ENCODE data around the gene SNCA.
A peak's percentile ranks its signal among the peaks of the same experiment; 100 is the strongest.

Gene SNCA

DNA sequence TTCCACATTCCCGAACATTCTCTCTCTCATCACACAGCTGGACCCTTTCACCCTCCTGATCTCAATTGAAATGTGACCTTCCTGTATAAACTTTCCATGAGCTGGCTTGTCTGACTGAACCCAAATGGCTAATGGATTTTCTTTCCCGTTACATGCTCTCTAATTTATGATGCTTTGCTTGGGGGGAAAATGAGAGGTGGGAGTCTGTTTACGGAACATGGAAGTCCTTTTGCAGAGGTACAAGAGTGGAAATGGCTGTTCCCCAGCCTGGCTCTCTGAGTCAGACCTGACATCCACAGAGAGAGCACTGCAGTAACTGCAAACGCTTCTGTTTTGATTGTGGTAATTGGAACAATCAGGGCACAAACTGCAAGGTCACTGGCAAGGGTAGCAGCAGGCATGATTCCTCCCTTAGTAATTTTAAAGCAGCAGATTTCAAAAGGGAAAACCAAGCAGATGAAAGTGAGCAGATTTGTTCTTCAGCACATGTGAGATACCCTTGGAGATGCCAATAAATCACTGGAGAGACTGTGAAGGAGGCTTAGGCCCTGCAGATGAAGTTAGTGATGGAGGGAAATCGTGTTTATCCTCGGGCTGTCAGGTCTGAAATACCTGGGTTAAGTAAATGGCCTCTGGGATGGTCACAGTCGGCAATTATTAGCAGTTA lies 83.9 kb downstream of the SNCA start:
- DNase-seq: peak; percentile 89

DNA sequence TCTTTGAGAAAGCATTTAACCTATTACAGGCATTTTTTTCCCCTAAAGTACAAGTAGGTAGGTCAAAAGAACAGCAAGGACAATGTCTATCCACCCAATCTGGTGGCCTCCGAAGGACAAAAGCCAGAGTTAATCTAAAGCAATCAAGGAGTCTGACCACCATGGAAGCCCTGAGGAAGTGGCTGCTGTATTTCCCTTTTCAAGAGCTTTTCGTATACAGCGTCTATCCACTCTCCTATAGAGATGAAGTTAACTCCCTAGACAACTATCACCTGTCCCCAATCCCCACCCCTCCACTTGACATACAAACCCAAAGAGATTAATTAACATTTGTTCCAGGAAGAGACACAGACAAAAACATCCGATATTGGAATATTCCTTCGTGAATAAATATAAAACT lies 85.5 kb downstream of the SNCA start:
- no peak for DNase-seq

DNA sequence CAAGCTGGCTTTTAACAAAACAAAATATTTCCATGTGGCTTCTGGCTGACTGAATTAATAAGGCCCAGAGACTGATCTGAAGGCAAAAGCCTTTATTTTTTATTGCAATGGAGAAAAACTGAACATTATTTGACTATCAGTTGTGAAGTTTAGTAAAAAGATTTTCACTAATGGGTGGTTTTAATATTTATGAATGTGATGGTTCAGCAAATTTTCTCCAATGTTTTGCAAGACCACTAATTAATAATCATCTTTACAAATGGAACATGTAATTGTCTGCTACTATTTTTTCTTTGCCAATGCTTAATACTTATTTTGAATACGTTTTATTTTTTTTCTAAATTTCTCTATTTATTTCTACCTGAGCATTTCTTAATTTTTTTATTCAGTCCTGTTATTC lies 90.6 kb downstream of the SNCA start:
- no peak for DNase-seq

DNA sequence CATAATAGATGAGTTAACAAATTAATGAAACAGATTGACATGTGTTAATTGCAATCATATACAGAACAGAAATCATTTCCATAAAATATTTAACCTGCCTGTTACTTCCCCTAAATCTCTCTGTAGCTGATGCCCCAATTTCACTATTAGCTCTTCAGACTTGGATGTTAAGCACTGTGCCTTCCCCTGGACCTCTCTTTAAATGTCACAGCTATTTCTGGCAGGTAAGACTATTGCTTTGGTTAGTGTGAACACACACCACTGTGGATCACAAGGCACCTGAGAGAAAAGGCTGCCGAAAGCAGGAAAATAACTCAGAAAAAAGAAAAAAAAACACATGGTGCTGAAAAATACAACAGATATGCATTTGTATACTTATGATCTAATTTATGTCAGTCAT lies 91.3 kb downstream of the SNCA start:
- DNase-seq: no peak

DNA sequence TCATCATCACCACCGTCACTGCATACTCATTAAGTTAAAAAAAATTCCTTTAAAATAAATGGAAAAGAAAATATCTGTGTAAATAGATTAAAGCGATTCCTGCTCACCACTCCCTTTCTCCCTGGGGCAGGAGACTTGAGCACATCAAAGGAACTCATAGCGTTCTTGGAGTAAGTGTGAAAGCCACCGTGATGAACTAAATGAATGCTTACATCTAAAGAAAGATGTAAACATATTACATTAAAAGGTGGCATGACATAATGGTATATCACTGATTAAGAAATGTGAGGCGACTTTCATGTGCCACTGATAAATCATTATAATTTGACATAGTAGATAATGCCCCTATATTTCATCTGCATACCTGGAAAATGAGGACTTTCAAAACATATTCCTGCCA lies 92.0 kb downstream of the SNCA start:
- DNase-seq: no peak

DNA sequence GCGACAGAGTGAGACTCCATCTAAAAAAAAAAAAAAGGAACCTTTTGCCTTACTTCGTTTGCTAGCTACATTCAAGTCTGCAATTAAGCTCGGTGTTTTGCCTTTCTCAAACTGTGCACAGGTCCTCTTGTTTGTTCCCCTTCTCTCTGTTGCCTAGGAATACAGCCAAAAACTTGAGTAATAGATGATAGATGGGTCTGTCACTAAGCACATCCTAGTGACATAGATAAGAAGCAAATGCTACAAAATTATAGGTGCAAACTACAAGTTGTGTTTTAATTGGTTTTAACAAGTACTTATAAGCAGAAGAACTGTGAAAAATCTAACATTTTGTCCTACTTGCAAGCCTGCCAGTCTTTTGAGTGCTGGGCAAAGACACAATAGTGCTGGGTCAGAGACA lies 95.2 kb downstream of the SNCA start:
- no peak for DNase-seq

DNA sequence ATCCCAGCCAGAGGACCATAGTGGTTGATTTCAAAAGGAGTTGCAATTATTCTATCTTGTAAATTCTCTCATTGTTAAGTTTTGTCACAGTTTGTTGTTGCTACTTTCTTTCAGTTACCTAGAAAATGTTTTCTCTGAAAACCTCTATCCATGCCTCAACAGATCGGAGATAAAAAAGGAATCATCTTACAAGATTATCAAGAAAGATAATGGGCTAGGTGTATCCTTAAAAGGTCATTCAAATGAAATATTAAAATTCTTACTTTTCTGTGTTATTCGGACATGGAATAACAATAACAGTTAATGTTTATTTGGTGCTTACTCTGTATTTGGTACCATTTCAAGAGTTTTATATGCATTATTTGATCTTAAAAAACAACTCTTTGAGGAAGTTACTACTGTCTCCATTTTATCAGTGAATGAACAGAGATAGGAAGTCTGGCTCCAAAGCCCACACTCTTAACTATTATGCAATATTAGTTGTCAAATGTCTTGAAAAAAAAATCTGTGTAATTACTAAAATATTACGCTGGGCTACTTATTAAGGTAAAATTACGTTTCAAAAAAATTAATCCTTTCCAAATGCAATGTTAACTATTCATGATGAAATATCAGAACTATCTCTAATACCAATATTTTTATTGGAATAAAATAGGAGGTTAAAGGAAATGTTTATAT lies 97.5 kb downstream of the SNCA start:
- no peak for DNase-seq

DNA sequence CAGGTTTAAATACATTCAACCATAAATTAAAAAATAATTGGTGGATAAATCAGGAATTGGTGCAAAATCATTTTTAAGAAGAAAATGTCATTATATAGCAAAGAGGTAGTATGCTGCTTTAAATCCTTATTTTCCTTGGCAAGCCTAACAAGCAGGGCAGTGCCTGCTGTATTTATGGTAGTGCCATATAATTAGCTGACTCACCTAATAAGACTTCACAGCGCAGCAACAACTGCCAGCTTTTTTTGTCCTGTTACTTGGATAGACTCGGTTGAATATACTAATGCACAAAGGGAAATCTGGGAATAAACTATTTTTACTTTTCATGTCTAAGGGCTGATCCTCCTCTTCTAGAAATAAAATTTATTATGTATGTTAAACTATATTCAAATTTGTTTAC lies 99.1 kb downstream of the SNCA start:
- DNase-seq: peak; percentile 48

DNA sequence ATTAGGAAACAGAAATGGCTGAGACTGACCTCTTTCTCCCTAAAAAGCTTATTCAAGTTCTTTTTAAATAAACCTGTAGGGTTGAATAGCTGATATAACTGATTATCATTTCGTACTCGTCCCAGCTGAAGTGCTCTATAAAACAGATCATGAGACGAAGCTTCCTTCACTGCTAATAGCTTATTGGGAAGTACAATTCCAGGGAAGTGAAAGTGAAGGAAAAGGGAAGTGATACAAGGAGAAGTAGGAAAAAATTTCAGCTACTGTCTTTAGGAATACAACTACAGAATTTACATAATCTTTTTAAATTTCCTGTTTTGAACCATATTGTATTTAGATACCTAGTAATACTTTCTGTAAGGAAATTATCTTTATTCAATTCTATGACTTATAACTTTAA lies 103.0 kb downstream of the SNCA start:
- DNase-seq: no peak

DNA sequence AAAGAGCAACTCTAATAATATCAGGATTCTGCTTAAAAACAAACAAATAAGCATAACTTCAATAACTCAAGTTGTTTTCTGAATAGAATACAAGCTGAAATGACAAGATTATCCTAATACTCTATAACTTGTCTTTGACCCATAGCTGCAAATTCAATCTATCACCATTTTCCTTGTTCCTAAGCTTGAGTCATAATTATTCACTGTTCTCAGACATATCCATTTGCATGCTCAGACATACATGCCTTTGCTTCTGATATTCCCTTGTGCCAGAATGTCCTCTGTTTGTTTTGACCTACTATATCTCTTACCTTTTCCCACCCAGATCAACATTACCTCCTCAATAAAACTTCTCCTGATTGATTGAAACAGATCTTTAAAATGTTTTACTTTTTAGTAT lies 109.7 kb downstream of the SNCA start:
- DNase-seq: no peak

DNA sequence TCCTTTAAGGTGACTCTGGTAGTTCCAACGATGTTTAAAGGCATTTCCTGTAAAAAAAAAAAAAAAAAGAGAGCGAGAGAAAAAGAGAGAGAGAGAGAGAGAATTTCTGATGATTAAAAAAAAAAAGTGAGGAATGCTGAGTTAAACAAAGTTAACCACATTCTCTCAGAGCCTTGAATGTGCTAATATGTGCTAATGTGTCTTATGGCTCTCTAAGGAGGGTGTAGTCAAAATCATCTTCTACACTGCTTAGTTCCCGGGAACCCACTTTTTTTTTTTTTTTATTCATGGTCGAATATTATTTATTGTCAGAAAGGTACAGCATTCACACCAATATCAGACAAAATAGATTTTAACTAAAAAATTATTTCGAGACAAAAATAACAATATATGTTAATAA lies 111.7 kb downstream of the SNCA start:
- no peak for DNase-seq

DNA sequence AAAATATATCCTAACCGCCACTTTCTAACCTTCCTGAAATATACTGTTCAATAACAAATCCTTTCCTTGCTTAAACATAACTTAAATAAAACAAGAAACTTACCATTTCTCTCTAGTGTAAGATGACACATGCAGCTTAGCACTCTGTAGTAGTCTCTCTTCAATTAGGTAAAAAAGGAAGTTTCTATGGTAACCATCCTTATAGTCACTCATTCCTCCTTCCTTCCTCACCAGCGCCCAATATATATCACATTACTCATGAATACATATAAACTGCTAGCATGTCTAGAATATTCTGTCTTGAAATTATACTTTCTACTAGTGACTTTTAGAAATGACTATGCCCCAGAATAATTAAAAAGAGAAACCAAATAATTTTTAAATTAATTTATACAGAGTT lies 112.2 kb downstream of the SNCA start:
- DNase-seq: no peak

DNA sequence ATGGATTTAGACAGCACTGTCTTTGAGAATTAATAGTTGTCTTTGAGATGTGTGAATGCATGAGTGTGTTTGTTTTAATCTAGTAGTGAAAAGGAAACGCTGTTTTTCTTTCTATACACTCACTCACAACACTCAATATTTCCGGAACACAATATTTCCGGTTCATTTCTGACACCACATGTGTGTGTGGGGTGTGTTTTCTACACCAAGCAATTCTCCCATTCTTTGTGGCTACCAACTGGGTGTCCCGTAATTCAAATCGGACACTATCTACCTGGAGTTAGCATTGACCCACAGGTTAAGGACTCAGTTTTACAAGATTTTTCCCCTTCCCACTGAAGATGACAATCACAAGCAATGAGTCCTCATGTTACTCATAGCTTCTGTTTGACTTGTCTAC lies 113.9 kb downstream of the SNCA start:
- DNase-seq: no peak

DNA sequence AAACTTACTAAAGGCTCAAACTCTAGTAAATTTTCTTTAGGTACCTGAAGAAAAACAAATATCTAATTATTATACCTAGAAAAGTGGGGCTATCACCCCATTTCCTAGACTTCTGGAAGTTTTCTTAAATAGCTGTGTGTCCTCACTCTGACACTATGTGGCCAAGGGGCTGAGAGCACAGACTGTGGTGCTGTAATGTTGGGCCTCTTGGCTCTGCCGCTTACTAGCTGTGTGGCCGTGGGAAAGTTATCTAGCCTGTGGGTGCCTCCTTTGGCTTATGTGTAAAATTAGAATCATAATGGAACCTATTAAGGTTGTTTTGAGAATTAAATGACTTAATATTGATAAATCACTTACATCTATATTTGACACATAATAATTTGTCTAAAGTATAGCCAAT lies 114.4 kb downstream of the SNCA start:
- no peak for DNase-seq

DNA sequence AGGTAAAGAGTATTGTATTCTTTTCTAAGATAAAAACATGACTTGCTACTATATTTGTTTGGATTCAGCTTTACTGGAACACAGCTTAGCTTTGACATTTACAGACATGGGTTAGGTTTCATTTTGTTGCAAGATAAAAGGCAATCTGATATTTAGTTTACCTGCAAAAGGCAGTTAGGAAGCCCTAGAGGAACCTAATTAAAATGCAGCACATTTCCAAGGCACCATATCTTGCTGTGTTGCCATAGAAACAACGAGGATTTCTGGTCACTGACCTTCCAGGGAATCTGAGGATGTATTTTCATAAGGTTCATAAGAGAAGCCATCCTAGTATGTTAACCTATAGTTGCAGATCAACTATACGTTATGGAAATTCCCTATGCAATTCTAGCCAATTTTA lies 116.0 kb downstream of the SNCA start:
- no peak for DNase-seq

DNA sequence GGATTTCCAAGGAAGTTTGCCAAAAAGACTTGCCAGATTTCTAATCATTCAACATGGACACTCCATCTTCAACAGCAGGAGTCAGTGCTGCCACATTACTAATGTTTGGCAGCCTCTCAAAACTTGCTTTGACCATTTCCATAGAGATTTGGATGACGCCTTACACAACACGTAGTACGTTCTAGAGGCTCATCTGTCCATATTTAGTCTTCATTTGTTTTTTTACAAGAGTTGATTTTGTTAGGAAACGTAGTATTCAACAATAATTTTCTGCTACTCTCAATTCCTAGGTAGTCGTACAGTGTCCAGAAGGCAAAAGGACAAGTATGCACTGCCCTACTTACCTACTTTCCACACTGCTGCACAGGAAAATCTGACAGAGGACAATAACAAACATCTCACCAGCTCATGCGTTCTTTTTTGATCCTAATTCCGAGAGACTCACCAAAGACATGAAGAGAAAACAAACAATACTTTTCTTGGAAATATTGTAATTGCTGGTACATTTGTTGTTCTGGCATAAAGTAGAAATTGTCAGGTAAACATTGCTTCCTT lies 117.3 kb downstream of the SNCA start:
- DNase-seq: no peak

DNA sequence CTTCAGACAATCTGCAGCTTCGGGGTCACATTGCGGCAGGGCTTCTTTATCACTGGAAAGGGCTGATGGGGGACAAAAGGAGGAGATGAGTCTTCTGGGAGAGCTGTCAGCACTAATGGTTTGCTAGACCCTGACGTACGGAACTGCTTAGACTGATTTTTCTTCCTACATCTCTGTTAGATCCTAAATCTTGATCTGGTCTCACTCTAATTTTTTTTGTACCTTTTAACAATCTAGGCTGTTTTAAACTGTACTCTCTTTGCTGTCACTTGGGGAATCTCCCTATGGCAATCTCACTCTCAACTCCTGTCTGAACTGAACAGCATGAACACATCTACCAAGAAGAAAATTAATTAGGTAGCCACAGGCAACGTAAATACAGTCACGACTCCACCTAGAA lies 120.1 kb downstream of the SNCA start:
- no peak for DNase-seq

DNA sequence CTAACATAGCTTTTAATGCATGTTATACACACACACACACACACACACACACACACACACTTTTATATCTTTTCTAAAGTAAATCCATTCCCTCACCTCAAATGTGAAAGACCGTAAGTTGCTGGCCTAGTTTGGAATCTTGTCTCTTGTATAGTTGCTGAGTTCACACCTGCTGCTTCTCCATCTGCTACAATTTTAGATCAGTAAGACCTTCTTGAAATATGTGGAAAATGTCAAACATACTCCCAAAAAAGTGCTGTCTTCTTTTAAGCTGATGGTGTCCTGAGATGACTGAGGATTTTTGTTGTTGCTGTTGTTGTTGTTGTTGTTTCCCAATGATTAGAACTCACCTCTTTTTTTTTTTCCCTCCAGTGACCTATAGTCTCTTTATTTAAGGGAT lies 121.3 kb downstream of the SNCA start:
- DNase-seq: no peak

DNA sequence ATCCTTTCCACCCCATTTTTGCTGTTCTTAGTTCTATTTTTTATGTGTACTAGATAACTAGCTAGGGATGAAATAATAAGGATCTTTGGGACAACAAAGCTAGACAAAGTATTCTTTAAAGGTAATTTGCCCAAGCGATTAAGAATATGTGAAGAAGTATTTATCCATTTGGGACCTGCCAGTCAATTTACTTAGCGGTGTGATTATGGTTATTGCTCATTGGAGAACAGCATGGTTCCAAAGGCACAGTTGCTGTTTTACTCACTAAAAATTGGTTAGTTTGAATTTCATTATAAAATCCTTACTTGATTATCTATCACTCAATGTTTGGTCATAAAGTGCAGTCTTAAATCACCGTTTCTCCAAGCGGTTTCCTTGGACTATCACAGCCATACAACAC lies 124.1 kb downstream of the SNCA start:
- no peak for DNase-seq

DNA sequence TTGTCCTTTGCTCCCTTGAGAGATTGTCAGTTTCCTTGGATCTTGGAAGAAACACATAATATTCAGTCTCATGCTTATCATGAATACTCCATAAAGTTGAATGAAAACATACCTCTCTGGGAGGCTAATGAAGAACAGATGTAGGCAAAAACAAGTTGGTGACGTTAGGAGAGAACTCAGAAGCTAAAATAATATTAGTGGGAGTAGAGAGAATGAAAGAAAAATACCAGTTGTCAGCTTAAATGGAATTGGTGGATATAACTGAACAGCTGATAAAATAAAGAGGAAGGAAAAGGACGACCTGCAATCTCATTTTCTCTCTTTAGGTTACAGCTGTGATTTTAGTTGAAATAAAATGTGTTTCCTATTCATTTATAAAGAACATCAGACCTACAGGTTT lies 124.8 kb downstream of the SNCA start:
- no peak for DNase-seq

DNA sequence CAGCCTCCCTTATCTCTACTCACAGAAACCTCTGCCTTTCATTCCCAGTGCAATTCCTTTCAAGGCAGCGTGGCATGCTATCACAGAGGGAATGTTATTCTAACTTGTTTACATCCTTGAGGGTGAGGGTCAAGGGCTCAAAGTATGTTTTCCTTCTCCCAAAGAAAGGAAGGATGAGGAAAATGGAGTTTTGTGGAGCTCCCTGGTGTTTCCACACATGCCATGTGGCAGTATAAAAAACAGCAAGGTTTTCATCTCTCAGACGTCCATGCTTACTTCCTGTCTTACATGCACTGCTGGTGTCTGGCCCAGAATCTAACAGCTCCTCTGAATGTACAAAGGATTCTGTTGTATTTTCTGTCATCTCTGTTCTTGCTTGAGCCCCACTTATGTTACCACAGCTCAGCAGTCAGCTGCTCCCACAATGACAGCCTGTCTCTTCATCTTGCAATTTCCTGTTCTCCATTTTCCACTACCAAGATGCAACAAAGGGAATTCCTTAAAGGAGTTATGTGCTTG lies 128.0 kb downstream of the SNCA start:
- DNase-seq: peak; percentile 12

DNA sequence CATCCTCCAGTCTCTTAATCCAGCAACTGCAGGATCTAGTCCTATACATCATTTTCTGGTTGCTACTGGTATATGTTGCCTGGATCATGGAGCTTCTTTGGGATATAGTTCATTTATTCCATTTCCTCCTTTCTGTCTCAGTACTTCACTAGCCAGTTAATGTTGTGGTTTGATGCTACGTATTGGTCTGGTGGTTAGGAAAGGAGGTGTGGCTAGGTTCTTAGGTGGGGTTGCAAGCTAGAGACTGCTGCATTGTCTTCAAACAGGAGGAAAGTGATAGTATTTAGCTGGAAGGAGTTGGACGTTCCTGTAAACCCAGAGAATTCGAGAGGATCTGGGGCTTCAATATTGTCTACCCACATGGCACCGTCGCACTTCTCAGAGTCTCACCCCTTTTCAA lies 129.5 kb downstream of the SNCA start:
- DNase-seq: no peak

DNA sequence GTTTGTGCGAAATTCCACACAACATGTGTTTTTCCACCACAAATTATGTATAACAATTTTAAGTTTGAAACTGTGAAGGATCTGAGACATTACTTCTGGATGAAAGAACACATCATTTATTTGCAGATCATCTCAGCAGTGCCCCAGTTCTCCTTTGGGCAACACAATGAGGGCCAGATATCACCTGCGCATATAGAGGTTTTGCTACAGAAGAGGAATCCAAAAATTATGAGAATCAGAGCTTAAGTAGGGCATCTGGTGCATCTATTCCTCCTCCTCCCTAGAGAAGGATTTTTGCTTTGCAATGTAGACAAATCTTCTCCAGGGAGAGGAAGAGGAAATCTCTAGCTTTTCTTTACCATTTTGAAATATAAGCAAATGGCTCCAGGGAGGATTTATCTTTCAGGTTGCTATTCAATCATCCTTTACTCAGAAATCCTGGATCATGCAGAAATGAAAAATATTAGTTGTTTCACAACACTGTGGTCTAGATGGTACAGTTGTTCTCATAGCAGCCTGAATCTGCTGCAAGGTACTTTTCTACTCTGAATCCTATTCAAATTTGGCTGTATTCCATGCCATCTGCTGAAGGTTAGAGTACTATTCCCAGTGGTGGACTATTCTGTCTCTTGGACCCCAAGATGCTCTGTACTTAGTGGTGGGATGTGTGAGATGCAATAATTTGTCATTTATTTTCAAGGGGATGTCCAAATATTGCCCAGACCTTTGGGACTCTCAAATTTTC lies 132.1 kb downstream of the SNCA start:
- DNase-seq: no peak
